Measurements from ENCODE around the gene GPC3.

The GPC3 gene

GRCh38 chrX:133681421-133681820 lies 304.0 kb downstream of the GPC3 start:
- H3K36me3 ChIP-seq (ENCODE audit: control insufficient read depth, low read length) = no peaks in the 10 kb centered on the region
- H3K4me1 ChIP-seq (ENCODE audit: control insufficient read depth, low read length) = no peaks in the 10 kb centered on the region
- no peak overlapping the region for H3K4me2 ChIP-seq (ENCODE audit: low read length)
- no peaks in the 10 kb centered on the region for H3K79me2 ChIP-seq (ENCODE audit: control insufficient read depth, low read length)
- no peaks in the 10 kb centered on the region for H3F3A ChIP-seq (ENCODE audit: control insufficient read depth, insufficient read depth)
- no peaks in the 10 kb centered on the region for H3K27me3 ChIP-seq (ENCODE audit: control insufficient read depth, low read length)
- H3K9me2 ChIP-seq (replicated peaks; ENCODE audit: control insufficient read depth, low read length) = no peaks in the 10 kb centered on the region
- no peak overlapping the region for H3K4me3 ChIP-seq (ENCODE audit: low read length)
- TF ChIP-seq CTCF (IDR thresholded peaks at IDR 0.05; ENCODE audit: low read depth, low read length, poor library complexity, severe bottlenecking) (no peak), EZH2phosphoT487 (IDR thresholded peaks at IDR 0.05; ENCODE audit: borderline replicate concordance, low read length) (no peak)
- no peaks in the 10 kb centered on the region for H3K9me3 ChIP-seq (ENCODE audit: control insufficient read depth, insufficient read depth, low read length)
- no peak overlapping the region for H3K27ac ChIP-seq (ENCODE audit: low read depth, low read length)
- no peaks in the 10 kb centered on the region for H4K20me1 ChIP-seq (ENCODE audit: control insufficient read depth, insufficient read depth, low read depth, low read length)

GRCh38 chrX:133677123-133678063 lies 308.0 kb downstream of the GPC3 start:
- Histone ChIP-seq H4K20me1 (ENCODE audit: control insufficient read depth, insufficient read depth, low read depth, low read length) (no peaks in the 10 kb centered on the region), H3K27me3 (ENCODE audit: control insufficient read depth, low read length) (no peaks in the 10 kb centered on the region), H3K27ac (ENCODE audit: low read depth, low read length) (no peak overlapping the region), H3F3A (ENCODE audit: control insufficient read depth, insufficient read depth) (no peaks in the 10 kb centered on the region), H3K36me3 (ENCODE audit: control insufficient read depth, low read length) (no peaks in the 10 kb centered on the region), H3K4me1 (ENCODE audit: control insufficient read depth, low read length) (no peaks in the 10 kb centered on the region), H3K9me3 (ENCODE audit: control insufficient read depth, insufficient read depth, low read length) (no peaks in the 10 kb centered on the region), H3K9me2 (replicated peaks; ENCODE audit: control insufficient read depth, low read length) (no peaks in the 10 kb centered on the region), H3K4me3 (ENCODE audit: low read length) (no peak overlapping the region), H3K79me2 (ENCODE audit: control insufficient read depth, low read length) (no peaks in the 10 kb centered on the region), H3K4me2 (ENCODE audit: low read length) (no peak overlapping the region)
- TF ChIP-seq CTCF (IDR thresholded peaks at IDR 0.05; ENCODE audit: low read depth, low read length, poor library complexity, severe bottlenecking) (no peak), EZH2phosphoT487 (IDR thresholded peaks at IDR 0.05; ENCODE audit: borderline replicate concordance, low read length) (no peak)

GRCh38 chrX:133676344-133677122 lies 308.9 kb downstream of the GPC3 start:
- Histone ChIP-seq H4K20me1 (ENCODE audit: control insufficient read depth, insufficient read depth, low read depth, low read length) (no peaks in the 10 kb centered on the region), H3K4me1 (ENCODE audit: control insufficient read depth, low read length) (no peaks in the 10 kb centered on the region), H3K27ac (ENCODE audit: low read depth, low read length) (no peak overlapping the region), H3K9me3 (ENCODE audit: control insufficient read depth, insufficient read depth, low read length) (no peaks in the 10 kb centered on the region), H3K4me3 (ENCODE audit: low read length) (no peak overlapping the region), H3K27me3 (ENCODE audit: control insufficient read depth, low read length) (no peaks in the 10 kb centered on the region), H3K9me2 (replicated peaks; ENCODE audit: control insufficient read depth, low read length) (no peaks in the 10 kb centered on the region), H3K4me2 (ENCODE audit: low read length) (no peak overlapping the region), H3F3A (ENCODE audit: control insufficient read depth, insufficient read depth) (no peaks in the 10 kb centered on the region), H3K36me3 (ENCODE audit: control insufficient read depth, low read length) (no peaks in the 10 kb centered on the region), H3K79me2 (ENCODE audit: control insufficient read depth, low read length) (no peaks in the 10 kb centered on the region)
- TF ChIP-seq EZH2phosphoT487 (IDR thresholded peaks at IDR 0.05; ENCODE audit: borderline replicate concordance, low read length) (no peak), CTCF (IDR thresholded peaks at IDR 0.05; ENCODE audit: low read depth, low read length, poor library complexity, severe bottlenecking) (no peak)

All from DOHH2 (cell line).